NCI-H774 (cell line): ENCODE measurements around the gene ZC3HAV1L.
A peak's percentile ranks its signal among the peaks of the same experiment; 100 is the strongest.
"Not testable (repeated sequence)": the region's sequence is repeated elsewhere in the genome, so short reads cannot be mapped to it uniquely, and the experiment has no call there.

Experiments used
- DNase-seq: peaks from one replicate; lab custom pipeline; 2025; lab: John Stamatoyannopoulos, UW

Gene ZC3HAV1L, protein sequence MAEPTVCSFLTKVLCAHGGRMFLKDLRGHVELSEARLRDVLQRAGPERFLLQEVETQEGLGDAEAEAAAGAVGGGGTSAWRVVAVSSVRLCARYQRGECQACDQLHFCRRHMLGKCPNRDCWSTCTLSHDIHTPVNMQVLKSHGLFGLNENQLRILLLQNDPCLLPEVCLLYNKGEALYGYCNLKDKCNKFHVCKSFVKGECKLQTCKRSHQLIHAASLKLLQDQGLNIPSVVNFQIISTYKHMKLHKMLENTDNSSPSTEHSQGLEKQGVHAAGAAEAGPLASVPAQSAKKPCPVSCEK

DNA sequence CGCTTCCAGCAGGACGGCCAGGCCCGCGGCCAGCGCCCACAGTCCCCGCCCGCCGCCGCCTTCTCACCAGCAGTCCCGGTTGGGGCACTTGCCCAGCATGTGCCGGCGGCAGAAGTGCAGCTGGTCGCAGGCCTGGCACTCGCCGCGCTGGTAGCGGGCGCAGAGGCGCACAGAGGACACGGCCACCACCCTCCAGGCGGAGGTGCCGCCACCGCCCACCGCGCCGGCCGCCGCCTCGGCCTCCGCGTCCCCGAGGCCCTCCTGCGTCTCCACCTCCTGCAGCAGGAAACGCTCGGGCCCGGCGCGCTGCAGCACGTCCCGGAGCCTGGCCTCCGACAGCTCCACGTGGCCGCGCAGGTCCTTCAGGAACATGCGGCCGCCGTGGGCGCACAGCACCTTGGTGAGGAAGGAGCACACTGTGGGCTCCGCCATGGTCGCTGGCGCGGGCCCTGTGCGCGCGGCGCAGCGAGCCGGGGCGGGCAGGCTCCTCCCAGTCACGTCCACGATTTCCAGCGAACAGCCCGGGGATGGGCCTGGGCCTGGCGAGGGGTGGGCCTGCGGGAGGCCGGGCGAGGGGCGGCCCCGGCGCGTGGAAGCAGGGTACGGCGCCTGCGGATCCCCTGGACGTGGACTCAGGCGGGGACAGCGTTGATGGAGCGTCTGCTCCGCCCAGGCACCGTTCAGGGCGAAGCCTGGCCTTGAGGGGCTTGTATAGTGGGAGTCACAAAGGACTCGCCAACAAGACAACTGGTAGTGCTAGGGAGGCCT, at the start of gene ZC3HAV1L:
Gene ZC3HAV1L, minus strand, starts transcription at position 457 of the 768 bp plus-strand sequence. Its CDS starts 25 bp downstream, at position 432.
- DNase-seq: peak; percentile 74

DNA sequence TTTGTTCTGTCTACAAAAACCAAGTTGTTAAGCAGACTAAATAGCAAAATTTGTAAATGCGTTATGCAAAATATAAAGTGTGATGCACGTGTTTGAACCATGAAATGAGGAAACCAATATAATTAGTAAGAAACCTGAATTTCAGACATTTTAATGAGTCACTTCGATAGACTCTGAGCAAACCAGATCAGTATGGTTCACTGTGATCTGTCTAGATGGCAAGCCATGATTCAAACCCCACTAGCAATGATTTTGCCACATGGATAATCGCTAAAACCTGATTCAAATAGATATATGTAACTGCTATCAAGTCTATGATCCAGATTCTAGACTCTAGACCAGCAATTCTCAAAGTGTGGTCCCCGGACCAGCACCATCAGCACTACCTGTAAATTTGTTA, 48.9 kb upstream of the ZC3HAV1L start:
- DNase-seq: no peak

DNA sequence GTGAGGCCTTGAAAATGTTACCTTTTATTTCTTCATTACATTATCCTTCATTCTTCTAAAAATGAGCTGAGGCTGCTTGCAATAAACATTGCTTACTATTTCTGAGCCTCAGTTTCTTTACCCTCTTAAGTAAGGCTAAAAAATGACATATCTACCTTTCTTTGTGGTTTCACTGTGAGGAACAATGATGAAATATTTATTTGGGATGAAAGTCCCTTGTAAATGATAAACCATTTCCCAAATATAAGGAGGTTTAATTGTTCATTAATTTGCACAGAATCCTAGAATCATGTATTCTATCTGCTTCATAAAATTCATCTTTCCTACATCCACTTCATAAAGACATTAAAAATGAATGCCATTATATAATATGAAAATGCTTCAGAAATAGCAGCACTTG, 45.7 kb upstream of the ZC3HAV1L start:
- no peak for DNase-seq

DNA sequence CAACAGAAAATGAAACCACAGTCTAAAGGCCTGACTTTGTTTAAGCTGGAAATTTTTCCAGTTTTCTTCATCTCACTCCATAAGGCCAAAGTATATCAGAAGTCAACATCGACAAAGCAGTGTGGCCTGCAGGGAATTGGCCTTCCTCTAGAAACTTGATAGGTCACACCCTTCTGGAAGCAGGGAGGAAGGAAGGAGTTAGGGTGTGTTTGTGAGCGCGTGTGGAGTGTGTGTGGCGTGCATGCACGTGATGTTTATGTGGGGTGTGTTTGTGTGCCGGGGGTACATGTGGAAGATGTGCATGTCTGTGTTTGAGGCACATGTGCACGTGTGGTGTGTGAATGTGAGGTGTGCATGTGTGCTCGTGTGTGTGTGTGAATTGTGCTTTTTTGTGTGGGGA, 45.1 kb upstream of the ZC3HAV1L start:
- DNase-seq: no peak

DNA sequence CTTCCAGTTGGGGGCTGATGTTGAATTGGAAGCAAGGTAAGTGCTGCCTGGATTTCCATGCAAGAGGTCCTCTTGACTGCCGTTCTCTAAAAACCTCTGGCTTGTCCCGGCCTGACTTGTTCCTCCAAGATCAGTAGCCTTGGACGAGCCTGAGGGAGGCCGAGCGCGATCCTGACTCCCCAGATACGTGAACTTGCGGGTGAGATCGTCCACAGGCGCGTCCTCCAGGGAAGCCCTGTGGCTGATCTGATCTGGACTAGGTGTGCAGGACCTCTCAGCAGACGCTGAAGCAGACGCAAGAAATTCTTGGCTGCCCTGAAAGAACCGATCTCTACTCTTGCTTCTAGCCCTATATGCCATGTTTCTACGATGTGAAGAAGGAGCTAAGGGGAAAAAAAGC, 44.0 kb upstream of the ZC3HAV1L start:
- DNase-seq: no peak

DNA sequence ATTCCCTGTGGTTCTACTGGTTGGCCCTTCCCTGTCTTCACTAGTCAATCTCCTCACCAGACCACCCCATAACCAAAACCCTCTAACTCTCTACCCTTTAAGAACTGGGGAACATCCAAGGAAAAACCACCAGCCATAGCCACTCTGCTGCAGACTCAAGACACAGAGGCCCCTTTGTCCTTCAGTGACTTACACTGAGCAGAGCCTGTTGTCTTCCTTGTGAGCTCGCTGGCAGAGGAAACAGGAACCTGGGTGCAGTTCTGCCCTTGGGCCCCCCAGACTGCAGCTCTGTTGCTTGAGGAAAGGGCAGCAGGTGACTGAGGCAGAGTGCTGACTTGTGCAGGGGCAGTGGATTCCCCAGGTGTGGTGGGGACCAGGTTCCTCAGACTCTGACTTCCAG, 43.1 kb upstream of the ZC3HAV1L start:
- DNase-seq: no peak

DNA sequence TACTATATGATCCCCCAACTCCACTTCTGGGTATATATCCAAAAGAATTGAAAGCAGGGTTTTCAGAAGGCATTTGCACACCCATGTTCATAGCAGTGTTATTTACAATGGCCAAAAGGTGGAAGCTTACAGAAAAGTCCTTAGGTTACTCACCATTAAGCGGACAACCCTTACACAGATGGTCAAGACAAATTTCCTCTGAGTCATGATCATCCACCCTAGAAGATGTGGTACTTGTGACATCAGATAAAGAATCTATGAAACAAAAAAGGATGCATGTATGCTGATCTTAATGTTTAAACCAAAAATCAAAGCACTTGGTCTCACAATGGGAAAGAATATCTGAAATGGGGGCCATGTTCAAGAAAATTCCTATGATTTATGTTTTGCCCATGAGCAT, 42.6 kb upstream of the ZC3HAV1L start:
- no peak for DNase-seq

DNA sequence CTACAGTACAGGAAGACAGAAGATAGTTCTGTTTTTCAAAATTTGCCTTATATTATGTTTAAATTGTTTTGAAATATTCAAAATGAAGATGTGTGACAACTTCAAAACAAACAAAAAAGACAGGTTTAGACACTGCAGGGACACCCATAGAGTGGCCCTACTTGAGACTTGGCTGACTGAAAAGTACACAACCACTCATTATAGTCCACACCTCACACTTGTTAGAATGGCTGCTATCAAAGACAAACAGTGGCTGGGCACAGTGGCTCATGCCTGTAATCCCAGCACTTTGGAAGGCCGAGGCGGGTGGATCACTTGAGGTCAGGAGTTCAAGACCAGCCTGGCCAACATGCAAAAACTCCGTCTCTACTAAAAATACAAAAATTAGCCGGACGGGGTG, 41.9 kb upstream of the ZC3HAV1L start:
- DNase-seq: peak; percentile 50

DNA sequence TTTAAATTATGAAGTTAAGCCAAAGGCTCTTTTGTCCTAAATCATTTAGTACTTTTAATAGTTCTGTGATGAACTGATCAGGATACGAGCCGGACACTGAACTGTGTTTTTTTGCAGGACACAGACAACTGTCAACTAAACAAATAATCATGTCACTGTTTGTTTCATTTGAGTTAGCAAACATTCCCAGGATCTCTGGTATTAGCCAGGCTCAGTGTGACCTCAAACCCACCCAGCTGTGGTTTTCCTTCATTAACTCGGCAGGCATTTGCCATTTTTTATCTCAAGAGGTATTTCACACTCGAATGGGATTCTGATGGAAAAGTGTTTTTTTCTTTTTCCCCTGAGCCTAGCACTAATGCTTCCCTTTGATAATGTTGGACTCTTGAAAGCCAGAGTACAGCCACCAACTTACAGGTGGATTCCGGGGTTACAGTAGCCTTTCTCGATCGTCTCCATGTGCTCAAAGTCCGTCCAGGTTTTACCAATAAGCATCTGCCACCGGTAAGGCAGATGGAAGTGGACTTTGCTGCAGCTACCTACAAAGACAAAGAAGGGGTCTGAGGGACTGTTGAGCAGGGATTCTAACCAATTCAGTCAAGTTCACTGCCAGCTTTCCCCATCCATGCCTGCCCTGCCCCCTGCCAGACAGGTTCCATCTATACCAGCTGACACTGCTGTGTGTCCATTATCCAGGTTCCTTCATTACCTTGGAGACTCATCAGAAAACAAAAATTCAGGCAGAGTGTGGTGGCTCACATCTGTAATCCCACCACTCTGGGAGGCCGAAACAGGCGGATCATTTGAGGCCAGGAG, 40.2 kb upstream of the ZC3HAV1L start:
- DNase-seq: no peak

DNA sequence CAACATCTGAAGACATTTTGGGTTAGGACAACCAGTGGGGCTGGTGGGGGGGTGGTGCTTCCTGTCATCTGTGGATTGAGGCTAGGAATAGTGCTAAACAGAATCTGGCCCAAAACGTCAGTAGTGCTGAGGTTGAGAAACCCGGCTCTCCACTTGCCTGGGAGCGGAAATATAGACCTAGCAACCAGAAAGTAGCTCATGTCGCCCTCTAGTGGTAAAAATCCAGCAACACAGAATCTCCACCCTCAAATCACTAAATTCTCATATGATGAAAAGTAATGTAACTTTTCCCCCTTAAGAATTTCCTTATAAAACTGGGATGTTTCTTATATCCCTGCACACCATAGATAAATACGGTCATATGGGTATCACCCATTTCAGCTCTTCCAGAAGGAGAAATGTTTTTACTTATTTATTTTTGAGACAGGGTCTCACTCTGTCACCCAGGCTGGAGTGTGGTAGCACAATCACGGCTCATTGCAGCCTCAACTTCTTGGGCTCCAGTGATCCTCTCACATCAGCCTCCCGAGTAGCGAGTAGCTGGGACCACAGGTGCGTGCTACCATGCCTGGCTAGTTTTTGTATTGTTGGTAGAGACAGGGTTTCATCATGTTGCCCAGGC, 39.3 kb upstream of the ZC3HAV1L start:
- DNase-seq: peak; percentile 59

DNA sequence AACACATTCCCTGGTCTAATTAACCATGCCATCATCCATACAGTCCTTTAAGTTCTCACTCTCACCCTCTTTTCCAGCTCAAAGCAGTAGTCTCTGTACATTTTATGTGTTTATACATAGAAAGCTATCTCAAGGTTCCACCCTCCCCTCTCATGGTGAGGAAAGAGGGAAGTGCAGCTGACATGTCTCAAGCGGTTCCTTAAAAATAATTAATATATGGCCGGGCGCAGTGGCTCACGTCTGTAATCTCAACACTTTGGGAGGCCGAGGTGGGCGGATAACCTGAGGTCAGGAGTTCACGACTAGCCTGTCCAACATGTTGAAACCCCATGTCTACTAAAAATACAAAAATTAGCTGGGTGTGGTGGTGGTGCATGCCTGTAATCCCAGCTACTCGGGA, 37.0 kb upstream of the ZC3HAV1L start:
- no peak for DNase-seq

DNA sequence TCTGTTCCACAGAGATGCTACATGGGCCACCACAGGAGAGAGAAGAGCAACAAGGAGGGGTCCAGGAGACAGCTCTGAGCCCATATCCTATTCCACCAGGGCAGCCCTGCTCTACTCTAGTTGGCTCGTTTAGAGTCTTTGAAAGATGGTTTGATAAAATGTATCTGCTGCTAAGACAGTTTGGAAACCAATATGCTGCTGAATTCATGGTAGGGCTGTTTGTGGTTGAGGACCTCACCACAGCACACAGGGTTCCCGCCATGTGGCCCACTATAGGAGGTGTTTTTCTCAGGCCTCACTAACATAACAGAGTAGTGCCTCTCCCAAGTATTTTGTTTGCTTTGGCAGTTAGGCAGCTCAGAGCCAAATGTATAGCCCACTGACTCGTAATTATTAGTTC, 35.8 kb upstream of the ZC3HAV1L start:
- DNase-seq: no peak

DNA sequence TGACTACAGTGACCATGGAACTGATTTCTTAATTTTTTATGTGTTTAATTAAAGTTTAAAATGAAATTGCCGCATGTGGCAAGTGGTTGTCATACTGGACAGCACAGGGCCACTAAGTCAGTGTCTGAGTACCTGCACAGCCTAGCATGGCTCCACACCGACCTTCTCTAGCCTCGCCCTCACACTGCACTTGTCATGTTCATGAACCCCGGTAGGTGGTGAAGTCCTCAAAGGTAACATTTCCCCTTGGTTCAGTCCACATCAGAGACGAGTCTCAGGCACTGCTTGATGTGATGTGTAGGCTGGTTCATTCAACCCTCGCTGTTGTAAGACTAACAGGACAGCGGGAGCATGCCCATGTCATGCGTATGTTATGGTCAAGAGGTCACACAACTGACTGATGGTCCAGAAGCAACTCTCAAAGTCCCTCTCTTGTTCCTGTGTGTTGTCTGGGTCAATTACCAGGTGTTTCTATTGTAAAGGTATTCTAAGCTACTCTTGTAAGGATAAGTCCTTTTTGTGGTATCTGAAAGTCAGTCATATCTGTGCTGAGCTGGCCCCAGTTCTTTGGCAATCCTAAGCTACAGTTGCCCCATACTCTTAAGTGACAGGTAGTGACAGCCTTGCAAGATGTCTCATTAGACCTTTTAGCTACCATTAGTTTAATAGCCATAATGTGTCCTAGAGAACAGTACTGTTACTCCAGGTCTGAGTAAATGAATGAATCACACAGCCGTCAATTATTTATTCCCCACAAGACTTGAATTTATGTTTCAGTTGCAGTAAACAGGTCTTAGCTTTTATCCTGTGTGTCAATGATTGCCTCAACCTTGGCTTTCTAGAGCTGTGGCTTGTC, 32.9 kb upstream of the ZC3HAV1L start:
- no peak for DNase-seq

DNA sequence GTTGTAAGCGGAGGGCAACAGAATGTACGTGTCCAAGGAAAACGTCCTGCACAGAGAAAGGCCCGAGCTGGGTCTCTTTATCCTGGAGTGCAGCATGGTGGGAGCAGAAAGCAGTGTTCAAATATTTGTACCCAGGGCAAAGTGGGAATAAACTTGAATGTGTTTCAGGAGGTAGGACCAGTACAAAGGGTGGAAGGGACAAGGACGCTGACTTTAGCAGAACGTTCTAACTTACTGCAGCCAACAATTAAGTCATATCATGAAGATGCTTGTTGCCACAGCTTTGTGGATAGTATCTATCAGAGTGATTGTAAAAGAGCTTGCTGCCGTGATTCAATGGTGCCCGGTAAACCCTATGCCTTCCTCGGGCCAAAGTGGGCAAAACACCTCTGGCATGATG, 30.5 kb upstream of the ZC3HAV1L start:
- no peak for DNase-seq

DNA sequence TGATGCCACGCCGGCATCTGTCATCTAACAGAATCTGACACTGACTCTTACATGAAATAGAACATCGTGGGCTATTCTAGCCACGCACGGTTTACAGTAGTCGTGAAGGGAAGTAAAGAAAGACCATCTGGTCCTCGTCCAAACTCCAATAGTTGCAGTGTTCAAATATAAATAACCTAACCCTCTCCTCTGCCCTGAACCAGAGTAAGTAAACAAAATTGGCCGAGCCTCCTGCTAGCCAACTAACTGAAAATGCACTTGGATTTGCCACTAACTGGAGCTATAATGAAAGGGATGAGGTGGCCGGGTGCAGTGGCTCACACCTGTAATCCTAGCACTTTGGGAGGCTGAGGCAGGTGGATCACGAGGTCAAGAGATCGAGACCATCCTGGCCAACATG, 29.5 kb upstream of the ZC3HAV1L start:
- no peak for DNase-seq

DNA sequence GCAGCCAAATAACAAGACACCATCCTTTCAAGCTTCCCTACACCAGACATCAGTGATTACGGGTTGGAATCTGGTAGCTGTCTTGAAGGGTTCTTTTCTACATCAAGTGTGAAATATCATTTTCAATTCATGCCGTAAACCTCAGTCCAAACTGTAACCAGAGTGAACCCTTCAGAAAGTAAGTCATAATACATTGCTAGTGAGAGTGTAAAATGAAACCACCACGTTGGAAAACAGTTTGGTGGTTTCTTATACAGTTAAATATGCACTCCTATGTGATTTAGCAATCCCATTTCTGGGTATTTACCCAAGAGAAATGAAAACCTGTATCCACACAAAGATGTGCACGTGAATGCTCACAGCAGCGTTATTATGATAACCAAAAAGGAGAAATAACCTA, 25.6 kb upstream of the ZC3HAV1L start:
- DNase-seq: no peak

DNA sequence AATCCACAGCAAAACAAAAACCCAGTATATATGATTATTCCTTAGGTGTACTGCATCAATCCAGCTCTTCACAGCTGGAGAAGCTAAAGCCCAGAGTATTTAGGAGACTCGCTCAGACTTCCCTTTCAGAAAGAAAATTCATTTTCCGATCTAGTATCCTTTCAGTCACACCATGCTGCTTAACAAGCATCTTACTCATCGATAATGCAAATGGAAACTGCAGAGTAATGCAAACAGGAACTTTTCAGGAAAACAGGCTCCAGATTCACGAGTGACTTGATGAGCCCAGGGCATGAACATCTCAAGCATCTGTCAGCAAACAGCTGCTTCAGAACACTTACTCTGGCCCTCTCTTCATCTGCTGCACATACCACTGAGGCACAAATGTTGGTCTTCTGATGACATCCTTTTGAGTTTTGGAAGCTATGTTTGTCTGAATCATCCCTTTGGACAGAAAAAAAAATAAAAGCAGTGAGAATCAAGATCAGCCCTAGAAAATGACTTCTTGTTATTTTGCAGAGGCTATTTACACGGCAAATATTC, 24.9 kb upstream of the ZC3HAV1L start:
- no peak for DNase-seq

DNA sequence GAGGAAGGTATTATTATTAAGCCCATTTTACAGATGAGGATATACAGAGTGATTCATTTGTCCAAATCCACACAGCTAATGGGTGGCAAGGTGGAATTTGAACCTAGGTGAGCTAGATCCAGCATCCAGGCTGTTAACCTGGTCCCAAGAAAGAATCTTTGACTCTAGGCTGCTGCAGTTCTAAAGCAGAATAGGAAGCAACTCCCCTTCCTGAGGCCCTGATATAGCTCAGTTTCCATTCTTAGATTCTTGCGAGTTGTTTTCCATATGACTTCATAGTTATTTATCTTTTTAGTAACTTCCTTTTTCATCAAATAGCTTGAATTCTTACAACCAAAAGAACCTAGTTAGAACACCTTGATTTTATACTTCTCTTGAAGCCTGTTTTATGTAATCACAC, 24.1 kb upstream of the ZC3HAV1L start:
- DNase-seq: no peak

DNA sequence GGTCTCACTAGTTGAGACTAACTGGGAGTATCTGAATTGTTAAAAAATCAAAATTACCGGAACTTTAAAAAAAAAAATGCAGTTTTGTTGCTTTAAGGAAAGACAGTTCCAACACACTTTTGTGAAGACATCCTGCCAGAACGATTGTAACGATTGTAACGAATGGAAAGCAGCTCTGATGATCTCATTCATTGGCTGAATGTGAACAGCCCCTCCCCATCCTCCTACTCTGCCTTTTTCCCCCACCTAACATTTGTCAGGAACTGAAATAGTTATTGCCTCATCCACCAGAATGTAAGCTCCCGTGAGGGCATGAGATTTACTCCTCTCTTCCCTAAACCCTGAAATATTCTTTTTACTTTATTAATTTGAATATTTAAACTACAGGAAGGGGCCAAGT, 23.1 kb upstream of the ZC3HAV1L start:
- no peak for DNase-seq

DNA sequence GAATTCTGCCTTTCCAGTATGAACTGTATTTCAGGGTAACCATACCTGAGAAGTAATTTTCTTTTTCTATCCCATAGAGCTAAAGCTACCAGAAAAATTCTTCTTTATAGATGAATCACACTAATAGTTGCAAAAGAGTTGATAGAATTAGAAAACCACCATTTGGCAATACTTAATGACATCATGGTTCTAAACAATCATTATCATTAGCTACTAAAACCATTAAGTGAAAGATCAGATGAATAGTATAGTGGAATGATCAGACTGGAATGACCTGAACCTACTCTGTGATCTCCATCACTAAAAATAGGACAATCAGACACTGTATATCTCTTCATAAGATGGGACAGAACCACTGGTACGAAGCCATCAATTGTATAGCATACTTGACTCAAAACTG, 19.8 kb upstream of the ZC3HAV1L start:
- no peak for DNase-seq

DNA sequence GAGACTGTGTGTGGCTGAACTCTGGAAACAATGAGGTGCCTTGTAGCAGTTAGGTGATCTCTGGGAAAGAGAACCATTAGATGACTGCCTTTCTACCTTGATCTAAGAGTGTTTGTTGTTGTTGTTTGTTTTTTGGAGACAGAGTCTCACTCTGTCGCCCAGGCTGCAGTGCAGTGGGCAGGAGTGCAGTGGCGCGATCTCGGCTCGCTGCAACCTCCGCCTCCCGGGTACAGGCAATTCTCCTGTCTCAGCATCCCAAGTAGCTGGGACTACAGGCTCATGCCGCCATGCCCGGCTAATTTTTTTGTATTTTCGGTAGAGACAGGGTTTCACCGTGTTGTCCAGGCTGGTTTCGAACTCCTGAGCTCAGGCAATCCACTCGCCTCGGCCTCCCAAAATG, 18.8 kb upstream of the ZC3HAV1L start:
- DNase-seq: not testable (repeated sequence)
